ENCODE results near the gene FHL1. TPM values are rescaled to one million over a fixed set of nuclear protein-coding genes. Genes with fewer than 3 reads are reported as not detected.

FHL1 gene
- total RNA-seq, 4 donors from 2014 or later: 223 to 313 (median 230) TPM

DNA sequence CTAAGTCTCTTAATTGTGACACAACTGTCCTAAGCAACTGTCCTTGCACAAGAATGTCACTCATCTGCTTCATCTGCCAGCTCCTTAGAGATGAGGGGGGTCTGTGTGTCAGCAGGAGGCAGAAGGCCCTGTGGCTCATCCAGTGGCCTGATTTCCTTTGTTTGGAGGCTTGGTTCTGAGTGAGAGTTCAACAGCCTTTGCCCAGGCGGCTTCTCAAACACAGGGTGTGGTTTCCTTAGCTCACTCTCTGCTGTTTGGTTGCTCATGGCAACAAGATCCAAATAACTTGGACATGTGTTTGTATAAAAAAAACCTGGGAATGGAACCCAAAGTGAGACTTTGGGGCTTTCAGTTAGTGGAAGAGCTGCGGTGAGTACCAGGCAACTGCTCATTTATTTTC lies 57.2 kb downstream of the FHL1 start:
- Histone ChIP-seq H3K4me1 (peaks cover 35 to 71% of the 10 kb centered on the region in 2 donors), H3K36me3 (peaks cover 0 to 9% of the 10 kb centered on the region in 2 donors), H3K4me3 (replicated peaks in 1 of 3) (no peak overlapping the region), H3K9me3 (no peaks in the 10 kb centered on the region), H3K27me3 (no peaks in the 10 kb centered on the region), H3K27ac (peak overlapping the region; percentile 77 to 90 (median 81))
- intact Hi-C loops (cut with DNase I): loop anchor here (10.0 kb wide), 1 partner anchor 50 kb away; no protein-coding TSS in a partner anchor
- 31 to 32% methylated on average over 2 of the region's 2 CpGs for WGBS, 2 donors
- TF ChIP-seq POLR2A (IDR thresholded peaks at IDR 0.05): no peak
- TF ChIP-seq, protein P1, sequence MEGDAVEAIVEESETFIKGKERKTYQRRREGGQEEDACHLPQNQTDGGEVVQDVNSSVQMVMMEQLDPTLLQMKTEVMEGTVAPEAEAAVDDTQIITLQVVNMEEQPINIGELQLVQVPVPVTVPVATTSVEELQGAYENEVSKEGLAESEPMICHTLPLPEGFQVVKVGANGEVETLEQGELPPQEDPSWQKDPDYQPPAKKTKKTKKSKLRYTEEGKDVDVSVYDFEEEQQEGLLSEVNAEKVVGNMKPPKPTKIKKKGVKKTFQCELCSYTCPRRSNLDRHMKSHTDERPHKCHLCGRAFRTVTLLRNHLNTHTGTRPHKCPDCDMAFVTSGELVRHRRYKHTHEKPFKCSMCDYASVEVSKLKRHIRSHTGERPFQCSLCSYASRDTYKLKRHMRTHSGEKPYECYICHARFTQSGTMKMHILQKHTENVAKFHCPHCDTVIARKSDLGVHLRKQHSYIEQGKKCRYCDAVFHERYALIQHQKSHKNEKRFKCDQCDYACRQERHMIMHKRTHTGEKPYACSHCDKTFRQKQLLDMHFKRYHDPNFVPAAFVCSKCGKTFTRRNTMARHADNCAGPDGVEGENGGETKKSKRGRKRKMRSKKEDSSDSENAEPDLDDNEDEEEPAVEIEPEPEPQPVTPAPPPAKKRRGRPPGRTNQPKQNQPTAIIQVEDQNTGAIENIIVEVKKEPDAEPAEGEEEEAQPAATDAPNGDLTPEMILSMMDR (IDR thresholded peaks at IDR 0.05): no peak
- peak in 1 of 2 donors; percentile 21 for DNase-seq

DNA sequence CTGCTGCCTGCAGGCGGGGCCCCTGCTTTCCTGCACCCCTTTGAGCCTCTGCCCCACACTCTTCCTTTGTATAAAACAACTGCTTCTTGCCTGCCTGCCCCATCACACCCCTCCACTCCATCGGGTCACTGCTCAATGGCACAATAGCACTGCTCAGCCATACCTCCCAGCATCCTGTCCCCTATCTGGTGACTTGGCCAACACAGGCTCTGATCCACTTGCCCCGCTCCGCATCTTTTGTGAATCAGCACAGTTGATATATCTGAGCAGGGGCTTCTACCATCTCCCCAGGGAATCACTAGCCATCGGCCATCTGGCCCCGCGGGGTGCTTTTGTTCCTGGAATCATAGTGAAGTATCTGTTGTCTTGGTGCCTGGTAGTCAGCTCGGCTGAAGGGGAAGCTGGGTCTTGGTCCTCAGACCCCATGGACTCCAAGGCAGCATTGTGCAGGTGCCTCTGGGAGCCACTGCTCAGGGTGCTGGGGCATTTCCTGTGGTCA lies 58.6 kb downstream of the FHL1 start:
- Histone ChIP-seq H3K36me3 (peaks cover 0 to 9% of the 10 kb centered on the region in 2 donors), H3K9me3 (no peaks in the 10 kb centered on the region), H3K27ac (peak overlapping the region; percentile 77 to 90 (median 81)), H3K4me3 (replicated peaks in 1 of 3) (no peak overlapping the region), H3K27me3 (no peaks in the 10 kb centered on the region), H3K4me1 (peaks cover 25 to 74% of the 10 kb centered on the region in 2 donors)
- no peak for DNase-seq
- TF ChIP-seq, protein P1 (IDR thresholded peaks at IDR 0.05): no peak
- no peak for TF ChIP-seq POLR2A (IDR thresholded peaks at IDR 0.05)
- WGBS, 2 donors: 58 to 79% methylated on average over 2 to 4 of the region's 8 CpGs
- intact Hi-C loops (cut with DNase I): loop anchor here (10.0 kb wide), 1 partner anchor 51 kb away; no protein-coding TSS in a partner anchor

DNA sequence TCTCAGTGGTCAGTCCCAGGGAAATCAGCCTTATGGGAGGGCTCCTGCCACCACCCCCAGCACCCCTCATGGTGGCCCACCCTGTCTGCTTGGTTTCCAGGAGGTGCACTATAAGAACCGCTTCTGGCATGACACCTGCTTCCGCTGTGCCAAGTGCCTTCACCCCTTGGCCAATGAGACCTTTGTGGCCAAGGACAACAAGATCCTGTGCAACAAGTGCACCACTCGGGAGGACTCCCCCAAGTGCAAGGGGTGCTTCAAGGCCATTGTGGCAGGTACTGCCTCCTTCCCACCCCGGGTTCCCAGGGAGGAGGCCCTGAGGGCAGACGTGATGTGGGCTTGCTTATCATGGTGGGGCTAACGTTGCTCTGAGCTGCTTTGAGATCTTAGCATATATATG lies 59.6 kb downstream of the FHL1 start:
- 100% methylated on average over 1 of the region's 6 CpGs for WGBS, 2 donors
- Histone ChIP-seq H3K27me3 (no peaks in the 10 kb centered on the region), H3K9me3 (no peaks in the 10 kb centered on the region), H3K36me3 (peaks cover 0 to 9% of the 10 kb centered on the region in 2 donors), H3K4me1 (peaks cover 22 to 74% of the 10 kb centered on the region in 2 donors), H3K27ac (peak overlapping the region in 2 of 3 donors; percentile 81 to 90), H3K4me3 (replicated peaks in 1 of 3) (no peak overlapping the region)
- DNase-seq: no peak
- TF ChIP-seq, protein P1 (IDR thresholded peaks at IDR 0.05): no peak
- TF ChIP-seq POLR2A (IDR thresholded peaks at IDR 0.05): no peak
- intact Hi-C loops (cut with DNase I): loop anchor here (10.0 kb wide), 1 partner anchor 52 kb away; no protein-coding TSS in a partner anchor

DNA sequence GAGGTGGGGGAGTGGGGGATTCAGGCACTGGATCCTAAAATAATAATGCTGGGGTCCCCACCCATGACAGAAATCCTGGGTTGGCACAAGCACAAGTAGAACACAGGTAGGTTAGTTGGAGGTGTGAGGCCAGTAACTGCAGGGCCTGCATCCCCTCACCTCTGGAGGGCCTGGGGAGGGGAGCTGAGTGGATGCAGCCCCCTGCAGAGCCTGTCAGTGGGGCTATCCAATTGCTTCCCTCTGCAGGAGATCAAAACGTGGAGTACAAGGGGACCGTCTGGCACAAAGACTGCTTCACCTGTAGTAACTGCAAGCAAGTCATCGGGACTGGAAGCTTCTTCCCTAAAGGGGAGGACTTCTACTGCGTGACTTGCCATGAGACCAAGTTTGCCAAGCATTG lies 60.2 kb downstream of the FHL1 start:
- Histone ChIP-seq H3K4me1 (peaks cover 21 to 74% of the 10 kb centered on the region in 2 donors), H3K27ac (peak overlapping the region in 2 of 3 donors; percentile 81 to 90), H3K27me3 (no peaks in the 10 kb centered on the region), H3K9me3 (no peaks in the 10 kb centered on the region), H3K4me3 (replicated peaks in 1 of 3) (no peak overlapping the region), H3K36me3 (peaks cover 0 to 9% of the 10 kb centered on the region in 2 donors)
- intact Hi-C loops (cut with DNase I): loop anchor here (10.0 kb wide), 1 partner anchor 53 kb away; no protein-coding TSS in a partner anchor
- TF ChIP-seq POLR2A (IDR thresholded peaks at IDR 0.05): no peak
- TF ChIP-seq, protein P1 (IDR thresholded peaks at IDR 0.05): no peak
- 90% methylated on average over 2 of the region's 4 CpGs; no CpG with 5 or more reads in 1 of the 2 donors for WGBS, 2 donors
- no peak for DNase-seq

DNA sequence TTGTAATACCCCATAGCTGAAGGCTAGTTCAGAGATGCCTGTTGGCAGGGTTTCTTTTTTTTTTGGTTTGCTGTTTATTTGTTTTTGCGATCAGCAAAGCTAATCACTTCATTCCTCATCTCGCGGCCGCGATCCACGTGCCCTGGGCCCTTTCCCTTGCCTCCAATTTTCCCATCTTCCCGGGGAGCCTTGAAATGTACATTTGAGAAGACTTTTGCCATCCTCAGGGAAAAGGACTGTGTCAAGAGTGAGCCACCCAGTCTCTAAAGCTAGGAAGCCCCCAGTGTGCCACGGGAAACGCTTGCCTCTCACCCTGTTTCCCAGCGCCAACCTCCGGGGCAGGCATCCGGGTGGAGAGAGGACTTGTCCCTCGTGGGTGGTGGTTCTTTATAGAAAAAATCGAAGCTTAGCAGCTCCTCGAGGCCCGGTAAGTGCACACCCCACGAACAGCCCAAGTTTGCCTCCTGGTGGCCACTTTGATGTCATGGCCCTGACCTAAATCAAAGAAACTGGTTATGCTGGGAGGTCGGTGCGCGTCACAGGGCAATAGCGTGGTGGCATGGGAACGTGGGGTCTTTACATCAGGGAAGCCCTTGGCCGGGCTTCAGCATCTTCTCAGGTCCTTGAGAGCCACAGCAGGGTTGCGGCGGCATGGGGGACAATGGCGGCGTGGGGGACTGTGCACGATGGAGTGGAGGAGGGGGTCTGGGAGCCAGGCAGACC lies 61.8 kb downstream of the FHL1 start:
- Histone ChIP-seq H3K4me3 (replicated peaks in 1 of 3) (no peak overlapping the region), H3K36me3 (peaks cover 0 to 9% of the 10 kb centered on the region in 2 donors)
- intact Hi-C loops (cut with DNase I): loop anchor here (10.0 kb wide), 1 partner anchor 54 kb away; no protein-coding TSS in a partner anchor

More for the DNA sequence above, 61.8 kb downstream of the FHL1 start:
- H3K9me3 ChIP-seq: no peaks in the 10 kb centered on the region
- WGBS, 2 donors: 33 to 54% methylated on average over 17 to 28 of the region's 28 CpGs
- TF ChIP-seq, protein P1 (IDR thresholded peaks at IDR 0.05): peak; percentile 19 to 65 (median 56)
- TF ChIP-seq POLR2A (IDR thresholded peaks at IDR 0.05): no peak
- H3K4me1 ChIP-seq: peaks cover 13 to 70% of the 10 kb centered on the region in 2 donors
- peak; percentile 66 to 68 for DNase-seq
- H3K27me3 ChIP-seq: no peaks in the 10 kb centered on the region
- H3K27ac ChIP-seq: peak overlapping the region; percentile 81 to 90 (median 85)

Measured in thyroid gland (tissue), 4 donors.